Lower lobe of right lung (tissue), 2 donors: ENCODE measurements around the gene BRF1. TPM values are rescaled to one million over a fixed set of nuclear protein-coding genes. Genes with fewer than 3 reads are reported as not detected.

ENCODE experiments used
- ATAC-seq, 2 donors: fragments of 200-7000 bp; cut with Tn5 transposase; one replicate each; pipeline ENCODE4 v1.9.1; 2020 to 2022; ENCODE audit warnings: mild to moderate bottlenecking in 2 of 2, moderate library complexity in 2 of 2
- DNase-seq: peaks from one replicate; pipeline ENCODE4 v3.0.0-alpha.2; 2020
- H3K27ac ChIP-seq: fragments of 200-600 bp; one replicate; pipeline ENCODE4 v1.8.0; 2022
- H3K27me3 ChIP-seq: fragments of 200-600 bp; one replicate; pipeline ENCODE4 v1.8.0; 2022; ENCODE audit warnings: low read depth
- H3K36me3 ChIP-seq: fragments of 200-600 bp; one replicate; pipeline ENCODE4 v1.8.0; 2022; ENCODE audit warnings: mild to moderate bottlenecking
- H3K4me1 ChIP-seq: fragments of 200-600 bp; one replicate; pipeline ENCODE4 v1.8.0; 2022
- H3K4me3 ChIP-seq: fragments of 200-600 bp; one replicate; pipeline ENCODE4 v1.8.0; 2022; ENCODE audit warnings: mild to moderate bottlenecking
- H3K9me3 ChIP-seq: fragments of 200-600 bp; one replicate; pipeline ENCODE4 v1.8.0; 2022
- CTCF ChIP-seq: fragments of 200-600 bp; IDR thresholded peaks from one replicate; pipeline ENCODE4 v1.8.0; 2022; ENCODE audit warnings: antibody characterized with exemption, mild to moderate bottlenecking
- intact Hi-C: fragments of 100-400 bp; cut with DNase I; formaldehyde crosslinking; loops from one replicate; pipeline ENCODE4 v1.11.0; 2022
- total RNA-seq: library from RNA; stranded (reverse); fragmentation: NEBNext Ultra II Directional; extraction: Animal tissue kit (Norgen Biotek cat#: 25700); gene quantifications from one replicate; pipeline ENCODE4 v1.2.1, GENCODE V29; 2021
- donor health status: DM: no; HTN: yes; CAD: no; lungs with severe emphysema.

The BRF1 gene
- total RNA-seq, 1 donor from 2014 or later, result 35.7 TPM

GRCh38 chr14:105218611-105219010, 82.2 kb downstream of the BRF1 start:
- intact Hi-C loops, result no loop called here
- no peak for TF ChIP-seq CTCF
- Histone ChIP-seq H3K4me1 (peaks cover 5% of the 10 kb centered on the region), H3K9me3 (no peaks in the 10 kb centered on the region), H3K36me3 (peaks cover 72% of the 10 kb centered on the region), H3K27ac (no peak overlapping the region), H3K27me3 (no peaks in the 10 kb centered on the region), H3K4me3 (no peak overlapping the region)
- DNase-seq, result no peak
- ATAC-seq, result no peak

DNA sequence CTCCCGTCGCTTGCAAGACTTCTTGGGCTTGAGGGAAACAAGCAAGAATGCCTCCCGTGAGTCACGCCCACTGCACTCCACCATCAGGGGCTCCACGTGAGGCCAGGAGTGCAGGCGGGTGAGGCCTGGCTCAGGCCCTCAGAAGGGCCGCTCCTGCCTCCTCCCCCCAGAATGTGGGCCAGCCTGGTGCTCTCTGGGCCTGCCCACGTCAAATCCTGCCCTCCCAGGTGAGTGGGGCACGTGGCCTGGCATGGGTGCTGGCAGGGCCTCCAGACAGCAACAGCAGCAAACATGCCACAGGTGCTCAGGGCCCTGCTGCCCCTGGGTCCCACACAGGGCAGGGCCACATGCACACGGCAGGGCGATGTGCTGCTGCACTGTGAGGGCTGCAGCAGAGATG, 83.0 kb downstream of the BRF1 start:
- TF ChIP-seq CTCF, result no peak
- intact Hi-C loops, result no loop called here
- H3K4me3 ChIP-seq, result no peak overlapping the region
- H3K36me3 ChIP-seq, result peaks cover 80% of the 10 kb centered on the region
- H3K4me1 ChIP-seq, result peaks cover 5% of the 10 kb centered on the region
- no peak overlapping the region for H3K27ac ChIP-seq
- H3K27me3 ChIP-seq, result no peaks in the 10 kb centered on the region
- no peaks in the 10 kb centered on the region for H3K9me3 ChIP-seq
- peak; percentile 90 for DNase-seq
- ATAC-seq, result peak; percentile 93 to 96

DNA sequence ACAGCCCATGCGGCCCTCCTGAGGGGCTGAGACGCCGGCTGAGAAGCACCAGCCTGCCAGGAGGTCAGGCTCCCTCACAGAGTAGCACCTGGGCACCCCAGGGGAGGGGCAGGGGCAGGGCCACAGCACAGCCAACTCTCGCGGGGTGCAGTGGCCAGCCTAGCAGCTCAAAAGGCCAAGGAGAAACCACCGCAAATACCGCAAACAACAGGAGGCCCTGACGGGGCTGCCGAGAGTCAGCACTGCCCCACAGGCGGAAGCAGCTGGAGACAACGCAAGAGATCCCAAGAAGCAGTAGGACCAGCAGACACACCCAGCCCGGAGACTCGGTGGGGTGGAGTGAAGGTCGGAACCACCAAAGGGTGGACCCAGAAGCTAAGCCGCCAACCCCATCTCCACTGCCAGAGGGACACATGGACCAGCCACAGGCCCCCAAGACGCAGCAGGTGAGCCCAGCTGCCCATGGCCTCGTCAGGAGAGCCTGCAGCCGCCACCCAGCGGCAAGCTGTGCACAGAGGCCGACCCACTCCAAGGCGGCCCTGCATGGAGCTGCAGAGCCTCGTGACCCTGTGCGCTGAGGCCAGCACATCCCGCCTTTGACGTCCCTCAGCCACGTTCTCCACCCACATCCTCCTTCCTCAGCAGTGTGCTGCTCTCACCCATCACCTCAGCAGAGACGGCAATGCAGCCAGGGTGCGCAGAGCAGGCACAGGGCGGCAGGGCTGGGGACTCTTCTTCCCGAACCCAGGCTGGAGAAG, 84.1 kb downstream of the BRF1 start:
- Histone ChIP-seq H3K27me3 (no peaks in the 10 kb centered on the region), H3K4me3 (no peak overlapping the region), H3K36me3 (peaks cover 86% of the 10 kb centered on the region), H3K27ac (no peak overlapping the region), H3K4me1 (peaks cover 5% of the 10 kb centered on the region), H3K9me3 (no peaks in the 10 kb centered on the region)
- ATAC-seq (no peak), DNase-seq (no peak)
- TF ChIP-seq CTCF, result no peak
- intact Hi-C loops, result no loop called here

DNA sequence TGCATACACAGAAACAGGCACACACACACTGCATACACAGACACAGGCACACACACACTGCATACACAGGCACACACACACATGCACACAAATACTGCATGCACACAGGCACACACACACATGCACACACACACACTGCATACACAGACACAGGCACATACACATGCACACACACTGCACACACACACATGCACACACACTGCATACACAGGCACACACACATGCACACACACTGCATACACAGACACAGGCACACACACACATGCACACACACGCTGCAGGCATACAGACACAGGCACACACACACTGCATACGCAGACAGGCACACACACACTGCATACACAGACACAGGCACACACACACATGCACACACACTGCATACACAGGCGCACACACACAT, 85.2 kb downstream of the BRF1 start:
- TF ChIP-seq CTCF, result no peak
- no peak overlapping the region for H3K27ac ChIP-seq
- DNase-seq, result no peak
- no peaks in the 10 kb centered on the region for H3K9me3 ChIP-seq
- intact Hi-C loops, result no loop called here
- no peak for ATAC-seq
- no peak overlapping the region for H3K4me3 ChIP-seq
- H3K27me3 ChIP-seq, result no peaks in the 10 kb centered on the region
- peaks cover 86% of the 10 kb centered on the region for H3K36me3 ChIP-seq
- peaks cover 5% of the 10 kb centered on the region for H3K4me1 ChIP-seq

DNA sequence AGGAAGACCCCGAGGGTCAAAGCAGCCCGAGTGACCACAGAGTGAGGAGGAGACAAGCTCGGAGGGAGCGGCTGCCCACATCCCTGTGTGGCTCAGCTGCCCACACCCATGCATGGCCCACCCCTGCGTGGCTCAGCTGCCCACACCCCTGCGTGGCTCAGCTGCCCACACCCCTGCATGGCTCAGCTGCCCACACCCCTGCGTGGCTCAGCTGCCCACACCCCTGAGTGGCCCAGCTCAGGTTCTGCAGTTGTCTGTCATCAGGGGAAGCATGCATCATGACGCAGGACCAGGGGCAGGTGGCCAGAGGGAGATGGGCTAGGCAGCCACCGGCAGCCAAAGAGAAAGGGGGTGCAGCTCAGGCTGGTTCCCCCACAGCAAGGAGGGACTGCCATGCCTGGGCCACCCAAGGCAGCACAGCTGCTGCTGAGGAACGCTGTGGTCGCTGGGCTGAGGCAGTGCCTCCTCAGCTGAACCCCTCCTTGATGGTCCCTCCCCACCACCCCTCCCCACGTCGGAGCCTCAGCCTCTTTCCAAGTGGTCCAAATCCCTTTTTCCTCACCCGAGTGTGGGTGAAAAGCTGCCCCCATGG, 86.4 kb downstream of the BRF1 start:
- ATAC-seq, result no peak
- no peaks in the 10 kb centered on the region for H3K9me3 ChIP-seq
- H3K36me3 ChIP-seq, result peaks cover 86% of the 10 kb centered on the region
- peaks cover 5% of the 10 kb centered on the region for H3K4me1 ChIP-seq
- no peak overlapping the region for H3K4me3 ChIP-seq
- intact Hi-C loops, result no loop called here
- H3K27ac ChIP-seq, result no peak overlapping the region
- no peak for DNase-seq
- no peaks in the 10 kb centered on the region for H3K27me3 ChIP-seq
- TF ChIP-seq CTCF, result no peak
